Measurements from ENCODE around the gene HHAT. TPM values are rescaled to one million over a fixed set of nuclear protein-coding genes. Genes with fewer than 3 reads are reported as not detected.

The HHAT gene
- total and polyA plus RNA-seq, 2 of the 13 experiments (the other 11 are each of a cell fraction or from before 2014, with no cell fraction given) = 2.6 to 4.9 TPM

- CTCF ChIA-PET (ENCODE audit: low intra/inter-chr PET ratio, low total read pairs) = no interaction called here
Observed at GRCh38 chr1:210299501-210299900, 29.2 kb upstream of the HHAT start.

More at GRCh38 chr1:210299501-210299900, 29.2 kb upstream of the HHAT start:
- peaks cover 1 to 14% of the 10 kb centered on the region in 2 experiments; a peak in 1 of 5 replicates for H3K27me3 ChIP-seq (ENCODE audit: control insufficient read depth in 1 of 2, insufficient read depth in 2 of 2, low read length in 2 of 2)
- no peaks in the 10 kb centered on the region for H3K9me3 ChIP-seq (ENCODE audit: low read length)
- TF ChIP-seq ZNF547 (CRISPR knock-in tag; IDR thresholded peaks at IDR 0.05) (no peak), ZNF749 (CRISPR knock-in tag; IDR thresholded peaks at IDR 0.05; ENCODE audit: borderline replicate concordance) (no peak), ZNF30 (CRISPR knock-in tag; IDR thresholded peaks at IDR 0.05) (no peak), RFXAP (CRISPR knock-in tag; IDR thresholded peaks at IDR 0.05; ENCODE audit: borderline replicate concordance) (no peak), BHLHE40 (IDR thresholded peaks at IDR 0.05; ENCODE audit: low read length) (no peak), ZNF367 (CRISPR knock-in tag; IDR thresholded peaks at IDR 0.05; ENCODE audit: borderline replicate concordance) (no peak), TEAD2 (CRISPR knock-in tag; IDR thresholded peaks at IDR 0.05) (no peak), ELF1 (CRISPR knock-in tag; IDR thresholded peaks at IDR 0.05) (no peak), ZBTB38 (CRISPR knock-in tag; IDR thresholded peaks at IDR 0.05) (no peak), ZNF275 (CRISPR knock-in tag; IDR thresholded peaks at IDR 0.05; ENCODE audit: borderline replicate concordance) (no peak), ZNF589 (CRISPR knock-in tag; conservative IDR thresholded peaks at IDR 0.05) (no peak), TGIF2 (CRISPR knock-in tag; IDR thresholded peaks at IDR 0.05) (no peak), ZFP82 (CRISPR knock-in tag; IDR thresholded peaks at IDR 0.05; ENCODE audit: borderline replicate concordance) (no peak), EEA1 (CRISPR knock-in tag; IDR thresholded peaks at IDR 0.05; ENCODE audit: borderline replicate concordance) (no peak), GFI1 (CRISPR knock-in tag; IDR thresholded peaks at IDR 0.05; ENCODE audit: borderline replicate concordance) (no peak), ZIK1 (CRISPR knock-in tag; IDR thresholded peaks at IDR 0.05; ENCODE audit: borderline replicate concordance, low read depth) (no peak), ZNF557 (CRISPR knock-in tag; IDR thresholded peaks at IDR 0.05) (no peak)
- no peaks in the 10 kb centered on the region for H3K4me1 ChIP-seq (ENCODE audit: insufficient read depth, low read length)
- ATAC-seq (no peak), DNase-seq (ENCODE audit: low spot score) (no peak), FAIRE-seq (no peak)
- intact Hi-C loops (cut with micrococcal nuclease; ENCODE audit: unreplicated experiment) (no loop called here), in situ Hi-C loops (cut with HindIII; ENCODE audit: extremely low pct_ligation_motif_present, low pct_unique_long_range_greater_than_20kb) (no loop called here)
- no peak overlapping the region for H3K4me3 ChIP-seq (replicated peaks in 1 of 3; ENCODE audit: insufficient read depth in 1 of 3, low read depth in 2 of 3, low read length in 3 of 3)
- no peaks in the 10 kb centered on the region for H3K36me3 ChIP-seq (replicated peaks in 1 of 2; ENCODE audit: control insufficient read depth in 1 of 2, insufficient read depth in 2 of 2, low read length in 2 of 2)
- no peaks in the 10 kb centered on the region for H4K20me1 ChIP-seq (ENCODE audit: insufficient read depth, low read length)
- no TSS peak for BruUV-seq (replicated peaks)
- H3K4me2 ChIP-seq (ENCODE audit: low read depth, low read length) = no peak overlapping the region
- H3K79me2 ChIP-seq (ENCODE audit: insufficient read depth, low read length) = no peaks in the 10 kb centered on the region
- POLR2A ChIA-PET = no interaction called here
- H3K9ac ChIP-seq (ENCODE audit: insufficient read depth, low read depth, low read length) = no peak overlapping the region
- H2AFZ ChIP-seq (ENCODE audit: low read length) = no peak overlapping the region
- no peak overlapping the region for H3K27ac ChIP-seq (ENCODE audit: extremely low read length, insufficient read depth, low read length)
- 0% methylated on average over 5 of the region's 5 CpGs for WGBS (ENCODE audit: low lambda C conversion rate)
